ENCODE data around the gene FRRS1L. TPM values are rescaled to one million over a fixed set of nuclear protein-coding genes. Genes with fewer than 3 reads are reported as not detected.
"Not testable (repeated sequence)": the region's sequence is repeated elsewhere in the genome, so short reads cannot be mapped to it uniquely, and the experiment has no call there.

The FRRS1L gene
- total RNA-seq, 1 donor from 2014 or later: 0.69 TPM

- DNase-seq (ENCODE audit: low read depth): no peak
- TF ChIP-seq, protein P1, sequence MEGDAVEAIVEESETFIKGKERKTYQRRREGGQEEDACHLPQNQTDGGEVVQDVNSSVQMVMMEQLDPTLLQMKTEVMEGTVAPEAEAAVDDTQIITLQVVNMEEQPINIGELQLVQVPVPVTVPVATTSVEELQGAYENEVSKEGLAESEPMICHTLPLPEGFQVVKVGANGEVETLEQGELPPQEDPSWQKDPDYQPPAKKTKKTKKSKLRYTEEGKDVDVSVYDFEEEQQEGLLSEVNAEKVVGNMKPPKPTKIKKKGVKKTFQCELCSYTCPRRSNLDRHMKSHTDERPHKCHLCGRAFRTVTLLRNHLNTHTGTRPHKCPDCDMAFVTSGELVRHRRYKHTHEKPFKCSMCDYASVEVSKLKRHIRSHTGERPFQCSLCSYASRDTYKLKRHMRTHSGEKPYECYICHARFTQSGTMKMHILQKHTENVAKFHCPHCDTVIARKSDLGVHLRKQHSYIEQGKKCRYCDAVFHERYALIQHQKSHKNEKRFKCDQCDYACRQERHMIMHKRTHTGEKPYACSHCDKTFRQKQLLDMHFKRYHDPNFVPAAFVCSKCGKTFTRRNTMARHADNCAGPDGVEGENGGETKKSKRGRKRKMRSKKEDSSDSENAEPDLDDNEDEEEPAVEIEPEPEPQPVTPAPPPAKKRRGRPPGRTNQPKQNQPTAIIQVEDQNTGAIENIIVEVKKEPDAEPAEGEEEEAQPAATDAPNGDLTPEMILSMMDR (conservative IDR thresholded peaks at IDR 0.05; ENCODE audit: low read depth, low read length): no peak
- H3K4me3 ChIP-seq (ENCODE audit: low read depth, low read length): no peak overlapping the region
Observed at GRCh38 chr9:109138421-109138820, 28.6 kb downstream of the FRRS1L start.

DNA sequence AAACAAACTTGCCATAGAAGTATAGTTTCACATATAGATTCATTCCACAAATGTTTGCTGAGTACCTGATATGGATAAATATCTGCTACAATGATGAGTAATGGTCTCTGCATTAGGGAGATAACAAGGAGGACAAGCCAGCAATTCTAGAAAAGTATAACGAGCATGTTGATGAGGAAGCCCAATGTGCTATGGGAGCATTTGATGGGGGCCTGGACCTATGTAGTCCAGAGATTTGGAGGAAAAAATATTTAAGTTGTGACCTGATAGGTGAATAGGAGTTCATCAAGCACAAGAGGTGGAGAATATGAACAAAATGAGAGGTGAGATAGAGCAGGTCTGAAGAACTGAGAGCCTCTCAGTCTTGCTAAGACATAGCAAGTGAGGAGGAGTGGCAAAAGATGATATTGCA is 32.9 kb downstream of the FRRS1L start:
- TF ChIP-seq, protein P1 (conservative IDR thresholded peaks at IDR 0.05; ENCODE audit: low read depth, low read length): no peak
- H3K4me3 ChIP-seq (ENCODE audit: low read depth, low read length): no peak overlapping the region
- DNase-seq (ENCODE audit: low read depth): no peak

DNA sequence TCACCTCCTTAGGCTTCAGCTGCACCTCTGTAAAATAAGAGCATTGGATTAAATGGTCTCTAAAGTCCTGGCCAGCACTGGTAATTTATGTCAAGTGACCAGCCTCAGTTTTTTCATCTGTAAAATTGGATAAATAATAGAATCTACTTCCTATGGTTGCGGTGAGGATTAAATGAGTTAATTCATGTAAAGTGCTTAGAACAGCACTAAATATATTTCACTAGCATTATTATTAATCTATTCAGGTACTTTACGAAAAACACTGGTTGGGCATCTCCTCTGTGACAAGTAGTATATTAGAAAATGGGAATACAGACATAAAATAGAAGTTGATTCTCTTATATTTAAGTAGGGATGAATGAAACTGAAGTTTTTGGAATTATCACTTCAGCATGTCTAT is 33.5 kb downstream of the FRRS1L start:
- DNase-seq (ENCODE audit: low read depth): no peak
- TF ChIP-seq, protein P1 (conservative IDR thresholded peaks at IDR 0.05; ENCODE audit: low read depth, low read length): no peak
- H3K4me3 ChIP-seq (ENCODE audit: low read depth, low read length): no peak overlapping the region

GRCh38 chr9:109132567-109133021 is 34.5 kb downstream of the FRRS1L start:
- H3K4me3 ChIP-seq (ENCODE audit: low read depth, low read length): no peak overlapping the region
- no peak for DNase-seq (ENCODE audit: low read depth)
- TF ChIP-seq, protein P1 (conservative IDR thresholded peaks at IDR 0.05; ENCODE audit: low read depth, low read length): no peak

DNA sequence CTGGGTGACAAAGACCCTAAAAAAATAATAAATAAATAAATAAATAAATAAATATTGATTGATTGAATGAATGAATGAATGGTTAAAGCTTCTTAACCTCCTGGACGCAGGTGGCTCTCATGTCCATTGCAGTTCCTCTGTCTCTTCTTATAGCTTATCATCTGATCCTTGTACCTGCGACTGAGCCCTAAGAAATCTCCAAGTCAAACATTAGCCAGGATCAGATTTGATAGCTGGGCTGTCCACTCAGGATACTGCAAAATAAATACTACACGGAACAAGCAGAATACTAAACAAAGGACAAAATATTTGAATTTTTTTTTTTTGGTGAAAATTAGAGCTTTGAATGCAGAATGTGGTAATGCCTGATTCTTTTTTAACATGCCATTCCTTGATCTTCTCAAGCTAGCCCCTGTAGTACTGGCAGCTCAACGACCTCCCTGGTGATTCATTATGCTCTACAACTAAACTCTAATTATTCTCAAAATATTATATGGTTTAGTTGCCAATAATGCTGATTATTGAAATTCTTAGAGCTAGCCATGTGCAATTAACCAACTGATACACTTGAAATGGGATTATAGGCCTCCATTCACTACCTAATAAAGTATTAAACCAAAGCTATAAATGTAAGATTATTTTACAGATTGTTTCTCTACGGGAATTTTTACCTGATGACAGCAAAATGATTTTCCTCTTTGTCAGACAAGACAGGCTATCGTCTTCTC is 37.4 kb downstream of the FRRS1L start:
- TF ChIP-seq, protein P1 (conservative IDR thresholded peaks at IDR 0.05; ENCODE audit: low read depth, low read length): no peak
- H3K4me3 ChIP-seq (ENCODE audit: low read depth, low read length): no peak overlapping the region
- DNase-seq (ENCODE audit: low read depth): no peak

GRCh38 chr9:109126671-109127070 is 40.4 kb downstream of the FRRS1L start:
- not testable (repeated sequence) for DNase-seq (ENCODE audit: low read depth); H3K4me3 ChIP-seq (ENCODE audit: low read depth, low read length)

DNA sequence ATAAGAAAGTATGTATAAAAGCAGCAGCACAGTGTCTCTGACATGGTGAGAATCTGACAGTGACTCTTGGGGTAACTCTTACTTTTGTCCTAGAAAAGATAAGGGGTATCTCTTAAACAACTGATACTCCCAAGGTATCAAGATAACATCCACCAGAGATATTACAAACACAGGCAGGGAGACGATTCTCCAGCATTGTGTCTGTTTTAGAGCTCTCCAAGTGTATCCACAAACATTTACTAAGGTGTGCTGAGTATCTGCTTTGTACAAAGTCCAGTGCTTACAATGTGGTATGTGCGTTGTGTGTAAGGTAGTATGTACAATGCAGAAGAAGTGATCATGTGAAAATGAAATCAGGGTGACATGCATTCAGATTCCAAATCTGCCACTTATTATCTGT is 42.9 kb downstream of the FRRS1L start:
- TF ChIP-seq, protein P1 (conservative IDR thresholded peaks at IDR 0.05; ENCODE audit: low read depth, low read length): no peak
- no peak overlapping the region for H3K4me3 ChIP-seq (ENCODE audit: low read depth, low read length)
- DNase-seq (ENCODE audit: low read depth): no peak
